Activated CD8-positive, alpha-beta T cell treated with anti-CD3 and anti-CD28 coated beads, Interleukin-2, amount 10 ng/mL, durations not matched to agents 7 days and 5 days (primary cell): ENCODE data around the gene IQSEC1. TPM values are rescaled to one million over a fixed set of nuclear protein-coding genes. Genes with fewer than 3 reads are reported as not detected.

Source experiments
- ATAC-seq: fragments of 150-1000 bp; cut with Tn5 transposase; one replicate; pipeline ENCODE4 v1.10.0; 2021; ENCODE audit warnings: moderate library complexity
- CTCF ChIA-PET: fragments of 350-600 bp; sonication (Branson Sonifier 250); formaldehyde crosslinking; loops from one replicate; lab custom pipeline; 2021; ENCODE audit warnings: antibody characterized with exemption; lab: Charles Lee
- POLR2A ChIA-PET: fragments of 350-600 bp; sonication (Branson Sonifier 250); formaldehyde crosslinking; loops from one replicate; lab custom pipeline; 2021; ENCODE audit warnings: antibody characterized with exemption; lab: Charles Lee
- DNase-seq: peaks from one replicate; pipeline ENCODE4 v3.0.0-alpha.2; 2020
- H3K27ac Mint-ChIP-seq: one replicate; pipeline ENCODE4 v1.8.0; 2021; ENCODE audit warnings: mild to moderate bottlenecking, mixed read lengths
- H3K27me3 Mint-ChIP-seq: one replicate; pipeline ENCODE4 v1.8.0; 2021; ENCODE audit warnings: low read depth, mixed read lengths
- H3K36me3 Mint-ChIP-seq: one replicate; pipeline ENCODE4 v1.8.0; 2021; ENCODE audit warnings: low read depth, mixed read lengths
- H3K4me1 Mint-ChIP-seq: one replicate; pipeline ENCODE4 v1.8.0; 2021; ENCODE audit warnings: low read depth, mixed read lengths
- H3K4me3 Mint-ChIP-seq: one replicate; pipeline ENCODE4 v1.8.0; 2021; ENCODE audit warnings: mild to moderate bottlenecking, mixed read lengths
- H3K9me3 Mint-ChIP-seq: one replicate; pipeline ENCODE4 v1.8.0; 2022; ENCODE audit warnings: mixed read lengths; ENCODE audit not compliant: insufficient read depth
- total RNA-seq, 2 experiments: library from RNA; stranded (reverse); gene quantifications; one replicate each; pipeline ENCODE4 v1.2.3, GENCODE V29; 2021

The IQSEC1 gene
- total RNA-seq, 2 experiments from 2014 or later, result 47.8 to 53.8 TPM

GRCh38 chr3:12908136-12908730, 165.0 kb downstream of the IQSEC1 start:
- no peak for DNase-seq
- no peak for ATAC-seq
- CTCF ChIA-PET, result no interaction called here
- Mint-ChIP-seq H3K36me3 (peaks cover 29% of the 10 kb centered on the region), H3K27ac (no peak overlapping the region), H3K4me3 (no peak overlapping the region), H3K9me3 (no peaks in the 10 kb centered on the region), H3K27me3 (no peaks in the 10 kb centered on the region), H3K4me1 (peaks cover 5% of the 10 kb centered on the region)
- POLR2A ChIA-PET, result no interaction called here

- Mint-ChIP-seq H3K36me3 (peaks cover 26% of the 10 kb centered on the region), H3K9me3 (no peaks in the 10 kb centered on the region), H3K27me3 (no peaks in the 10 kb centered on the region), H3K4me1 (peaks cover 7% of the 10 kb centered on the region), H3K27ac (no peak overlapping the region), H3K4me3 (no peak overlapping the region)
- ChIA-PET CTCF (no interaction called here), POLR2A (no interaction called here)
- DNase-seq, result no peak
- no peak for ATAC-seq
These were observed 165.5 kb downstream of the IQSEC1 start for GRCh38 chr3:12907729-12908128.

GRCh38 chr3:12907296-12907695, 165.9 kb downstream of the IQSEC1 start:
- Mint-ChIP-seq H3K27ac (no peak overlapping the region), H3K4me3 (no peak overlapping the region), H3K27me3 (no peaks in the 10 kb centered on the region), H3K36me3 (peaks cover 30% of the 10 kb centered on the region), H3K4me1 (peaks cover 7% of the 10 kb centered on the region), H3K9me3 (no peaks in the 10 kb centered on the region)
- ChIA-PET CTCF (no interaction called here), POLR2A (no interaction called here)
- no peak for ATAC-seq
- DNase-seq, result no peak

GRCh38 chr3:12906916-12907290, 166.3 kb downstream of the IQSEC1 start:
- peaks cover 32% of the 10 kb centered on the region for H3K36me3 Mint-ChIP-seq
- no peak overlapping the region for H3K4me3 Mint-ChIP-seq
- H3K4me1 Mint-ChIP-seq, result peaks cover 11% of the 10 kb centered on the region
- H3K27ac Mint-ChIP-seq, result no peak overlapping the region
- CTCF ChIA-PET, result no interaction called here
- DNase-seq (no peak), ATAC-seq (no peak)
- POLR2A ChIA-PET, result no interaction called here
- no peaks in the 10 kb centered on the region for H3K9me3 Mint-ChIP-seq
- H3K27me3 Mint-ChIP-seq, result no peaks in the 10 kb centered on the region

- Mint-ChIP-seq H3K4me1 (peaks cover 13% of the 10 kb centered on the region), H3K36me3 (peaks cover 32% of the 10 kb centered on the region), H3K9me3 (no peaks in the 10 kb centered on the region), H3K27me3 (no peaks in the 10 kb centered on the region), H3K27ac (no peak overlapping the region), H3K4me3 (no peak overlapping the region)
- CTCF ChIA-PET, result interaction anchor here (1.0 kb wide), 1 partner anchor 17 kb away, joined by 3 read pairs; no protein-coding TSS in a partner anchor
- POLR2A ChIA-PET, result no interaction called here
- no peak for ATAC-seq
- DNase-seq, result no peak
These were observed 166.9 kb downstream of the IQSEC1 start for GRCh38 chr3:12906141-12906915.

GRCh38 chr3:12905316-12906071, 167.7 kb downstream of the IQSEC1 start:
- Mint-ChIP-seq H3K4me1 (peaks cover 13% of the 10 kb centered on the region), H3K9me3 (no peaks in the 10 kb centered on the region), H3K36me3 (peaks cover 31% of the 10 kb centered on the region), H3K4me3 (no peak overlapping the region), H3K27ac (no peak overlapping the region), H3K27me3 (no peaks in the 10 kb centered on the region)
- CTCF ChIA-PET, result interaction anchor here (1.0 kb wide), 1 partner anchor 16 kb away, joined by 3 read pairs; no protein-coding TSS in a partner anchor
- DNase-seq (no peak), ATAC-seq (no peak)
- POLR2A ChIA-PET, result no interaction called here

GRCh38 chr3:12904951-12905315, 168.3 kb downstream of the IQSEC1 start:
- Mint-ChIP-seq H3K36me3 (peaks cover 33% of the 10 kb centered on the region), H3K4me3 (no peak overlapping the region), H3K4me1 (peaks cover 14% of the 10 kb centered on the region), H3K9me3 (no peaks in the 10 kb centered on the region), H3K27me3 (no peaks in the 10 kb centered on the region), H3K27ac (no peak overlapping the region)
- CTCF ChIA-PET, result no interaction called here
- POLR2A ChIA-PET, result no interaction called here
- ATAC-seq (no peak), DNase-seq (no peak)

- ATAC-seq (no peak), DNase-seq (no peak)
- Mint-ChIP-seq H3K27me3 (no peaks in the 10 kb centered on the region), H3K27ac (no peak overlapping the region), H3K4me3 (no peak overlapping the region), H3K4me1 (peaks cover 14% of the 10 kb centered on the region), H3K36me3 (peaks cover 32% of the 10 kb centered on the region), H3K9me3 (no peaks in the 10 kb centered on the region)
- CTCF ChIA-PET, result interaction anchor here (5.2 kb wide), 1 partner anchor 80 kb away, joined by 22 read pairs; no protein-coding TSS in a partner anchor
- POLR2A ChIA-PET, result no interaction called here
These were observed 169.3 kb downstream of the IQSEC1 start for GRCh38 chr3:12903881-12904280.

GRCh38 chr3:12903000-12903800, 170.0 kb downstream of the IQSEC1 start:
- POLR2A ChIA-PET, result no interaction called here
- CTCF ChIA-PET, result interaction anchor here (5.2 kb wide), 1 partner anchor 81 kb away, joined by 22 read pairs; no protein-coding TSS in a partner anchor
- H3K27me3 Mint-ChIP-seq, result no peaks in the 10 kb centered on the region
- peaks cover 14% of the 10 kb centered on the region for H3K4me1 Mint-ChIP-seq
- H3K36me3 Mint-ChIP-seq, result peaks cover 29% of the 10 kb centered on the region
- ATAC-seq, result no peak
- H3K9me3 Mint-ChIP-seq, result no peaks in the 10 kb centered on the region
- H3K4me3 Mint-ChIP-seq, result no peak overlapping the region
- DNase-seq, result no peak
- H3K27ac Mint-ChIP-seq, result no peak overlapping the region

GRCh38 chr3:12902181-12902999, 170.8 kb downstream of the IQSEC1 start:
- H3K36me3 Mint-ChIP-seq, result peaks cover 26% of the 10 kb centered on the region
- ATAC-seq (no peak), DNase-seq (no peak)
- peaks cover 14% of the 10 kb centered on the region for H3K4me1 Mint-ChIP-seq
- CTCF ChIA-PET, result interaction anchor here (1.1 to 5.2 kb wide), 2 partner anchors 34 to 82 kb away, joined by 4 to 22 read pairs; no protein-coding TSS in a partner anchor
- no peaks in the 10 kb centered on the region for H3K27me3 Mint-ChIP-seq
- POLR2A ChIA-PET, result no interaction called here
- H3K9me3 Mint-ChIP-seq, result no peaks in the 10 kb centered on the region
- H3K4me3 Mint-ChIP-seq, result no peak overlapping the region
- H3K27ac Mint-ChIP-seq, result peak overlapping the region; percentile 4
